Lung (tissue), 12 donors: ENCODE results near the gene SKIC3. TPM values are rescaled to one million over a fixed set of nuclear protein-coding genes. Genes with fewer than 3 reads are reported as not detected.

Source experiments
- ATAC-seq: fragments of 200-7000 bp; cut with Tn5 transposase; one replicate; pipeline ENCODE4 v1.9.1; 2020; ENCODE audit warnings: moderate number of reproducible peaks; ENCODE audit not compliant: insufficient read depth, low FRiP score
- DNase-seq, 3 donors: peaks; one replicate each; pipeline ENCODE4 v3.0.0-alpha.2; 2013 to 2017
- H3K27ac ChIP-seq, 2 donors: one replicate each; pipeline ENCODE4 v1.5.1; 2013; ENCODE audit warnings: mild to moderate bottlenecking in 2 of 2, moderate library complexity in 2 of 2, control low read depth in 1 of 2, inconsistent platforms in 1 of 2, low read depth in 1 of 2, low read length in 1 of 2
- H3K27me3 ChIP-seq, 3 donors: one replicate each; pipeline ENCODE4 v1.5.1; 2013; ENCODE audit warnings: low read length in 2 of 3; ENCODE audit not compliant: control insufficient read depth in 3 of 3, insufficient read depth in 3 of 3
- H3K36me3 ChIP-seq, 4 donors: one replicate each; pipeline ENCODE4 v1.5.1; 2013; ENCODE audit warnings: low read length in 4 of 4, mild to moderate bottlenecking in 1 of 4, moderate library complexity in 1 of 4; ENCODE audit not compliant: control insufficient read depth in 4 of 4, insufficient read depth in 4 of 4
- H3K4me1 ChIP-seq, 5 donors: one replicate each; pipeline ENCODE4 v1.5.1; 2013; ENCODE audit warnings: low read length in 5 of 5, mild to moderate bottlenecking in 2 of 5, moderate library complexity in 1 of 5; ENCODE audit not compliant: control insufficient read depth in 5 of 5, insufficient read depth in 5 of 5
- H3K4me3 ChIP-seq: one replicate; pipeline ENCODE4 v1.5.1; 2013; ENCODE audit warnings: mild to moderate bottlenecking, control low read depth, moderate library complexity
- H3K9ac ChIP-seq, 2 donors: one replicate each; pipeline ENCODE4 v1.5.1; 2013; ENCODE audit warnings: low read length in 2 of 2, control low read depth in 1 of 2; ENCODE audit not compliant: insufficient read depth in 1 of 2
- H3K9me3 ChIP-seq, 4 donors: one replicate each; pipeline ENCODE4 v1.5.1; 2013; ENCODE audit warnings: low read length in 3 of 4, mild to moderate bottlenecking in 1 of 4, moderate library complexity in 1 of 4; ENCODE audit not compliant: control insufficient read depth in 4 of 4, insufficient read depth in 3 of 4
- WGBS, 2 donors: extraction: QIAGEN DNeasy Blood & Tissue Kit; methylation state at CpG; one replicate each; pipeline ENCODE4 v1.1.7; 2013; 5-methylcytosine and 5-hydroxymethylcytosine counted together
- polyA plus RNA-seq, 2 donors: library from polyadenylated mRNA; stranded (reverse); fragments of 200-250 nt; gene quantifications; one replicate each; pipeline ENCODE4 v1.2.1, GENCODE V29; 2013
- total RNA-seq, 2 donors: library from RNA; depleted of rRNA in 1 of 2; stranded (reverse); fragments of >200 nt in 1 of 2; gene quantifications; one replicate each; pipeline ENCODE4 v1.2.1, GENCODE V29; 2014 to 2021
- TF ChIP-seq, protein P1 (sequence below): IDR thresholded peaks from 2 replicates; pipeline ENCODE4 v1.5.1; 2012; ENCODE audit warnings: mild to moderate bottlenecking; ENCODE audit errors: control extremely low read depth, extremely low read depth
- donor health status: control.
- donor health status: control.
- donor health status: Bipolar disorder and iron deficiency.
- donor health status: healthy.
- donor health status: DM: yes; HTN: yes; CAD: no.

SKIC3 gene
- total and polyA plus RNA-seq, 4 donors: 15.1 to 136 (median 40.7) TPM

DNA sequence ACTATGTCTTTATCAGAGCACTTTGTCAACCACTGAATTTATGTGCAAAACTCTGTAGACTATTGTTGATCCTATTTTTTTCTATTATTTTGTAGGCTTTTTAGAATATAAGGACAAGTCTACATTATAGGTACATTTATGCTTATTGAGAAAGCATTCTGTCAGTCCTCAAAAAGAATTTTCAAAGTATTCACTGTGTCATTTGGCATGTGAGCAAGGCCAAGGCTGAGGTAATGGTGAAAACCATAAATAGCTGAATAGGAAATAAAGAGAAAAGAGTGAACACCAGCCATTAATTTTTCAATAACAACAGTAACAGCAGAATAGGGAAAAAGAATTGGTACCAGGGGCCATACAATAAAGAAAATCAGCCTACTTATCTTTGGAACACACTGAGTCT is 21.0 kb downstream of the SKIC3 start:
- TF ChIP-seq, protein P1, sequence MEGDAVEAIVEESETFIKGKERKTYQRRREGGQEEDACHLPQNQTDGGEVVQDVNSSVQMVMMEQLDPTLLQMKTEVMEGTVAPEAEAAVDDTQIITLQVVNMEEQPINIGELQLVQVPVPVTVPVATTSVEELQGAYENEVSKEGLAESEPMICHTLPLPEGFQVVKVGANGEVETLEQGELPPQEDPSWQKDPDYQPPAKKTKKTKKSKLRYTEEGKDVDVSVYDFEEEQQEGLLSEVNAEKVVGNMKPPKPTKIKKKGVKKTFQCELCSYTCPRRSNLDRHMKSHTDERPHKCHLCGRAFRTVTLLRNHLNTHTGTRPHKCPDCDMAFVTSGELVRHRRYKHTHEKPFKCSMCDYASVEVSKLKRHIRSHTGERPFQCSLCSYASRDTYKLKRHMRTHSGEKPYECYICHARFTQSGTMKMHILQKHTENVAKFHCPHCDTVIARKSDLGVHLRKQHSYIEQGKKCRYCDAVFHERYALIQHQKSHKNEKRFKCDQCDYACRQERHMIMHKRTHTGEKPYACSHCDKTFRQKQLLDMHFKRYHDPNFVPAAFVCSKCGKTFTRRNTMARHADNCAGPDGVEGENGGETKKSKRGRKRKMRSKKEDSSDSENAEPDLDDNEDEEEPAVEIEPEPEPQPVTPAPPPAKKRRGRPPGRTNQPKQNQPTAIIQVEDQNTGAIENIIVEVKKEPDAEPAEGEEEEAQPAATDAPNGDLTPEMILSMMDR: no peak
- no peak overlapping the region for H3K27ac ChIP-seq
- no peaks in the 10 kb centered on the region for H3K9me3 ChIP-seq
- H3K9ac ChIP-seq: no peak overlapping the region
- H3K4me1 ChIP-seq: peaks cover 0 to 3% (median 0%) of the 10 kb centered on the region in 5 donors
- H3K27me3 ChIP-seq: no peaks in the 10 kb centered on the region
- DNase-seq (no peak), ATAC-seq (no peak)
- H3K4me3 ChIP-seq: no peak overlapping the region
- H3K36me3 ChIP-seq: peaks cover 8 to 40% (median 20%) of the 10 kb centered on the region in 4 donors

DNA sequence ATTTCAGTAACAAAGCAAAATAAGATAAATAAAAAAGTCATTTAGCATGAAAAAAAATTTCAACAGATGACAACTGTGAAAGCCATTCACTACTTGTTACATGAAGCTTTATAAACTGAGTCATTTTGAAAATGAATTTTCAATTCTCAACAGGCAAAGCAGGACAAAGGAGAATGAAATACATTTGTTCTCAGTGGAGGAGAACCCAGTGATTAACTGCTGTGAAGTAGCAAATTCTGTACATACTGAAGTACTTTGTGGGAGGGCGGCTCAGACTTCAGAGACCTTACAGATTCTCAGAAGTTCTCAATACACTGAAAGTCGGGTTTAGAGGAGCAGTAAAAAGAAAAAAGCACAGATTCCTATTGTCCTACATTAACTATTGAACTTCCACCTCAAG is 21.7 kb downstream of the SKIC3 start:
- ATAC-seq (no peak), DNase-seq (peak in 2 of 3 donors; percentile 12 to 24)
- Histone ChIP-seq H3K27me3 (no peaks in the 10 kb centered on the region), H3K9ac (no peak overlapping the region), H3K36me3 (peaks cover 8 to 46% (median 21%) of the 10 kb centered on the region in 4 donors), H3K9me3 (no peaks in the 10 kb centered on the region), H3K4me1 (peaks cover 0 to 3% (median 0%) of the 10 kb centered on the region in 5 donors), H3K4me3 (no peak overlapping the region), H3K27ac (no peak overlapping the region)
- TF ChIP-seq, protein P1: no peak
- 70 to 83% methylated on average over 2 of the region's 2 CpGs for WGBS, 2 donors

DNA sequence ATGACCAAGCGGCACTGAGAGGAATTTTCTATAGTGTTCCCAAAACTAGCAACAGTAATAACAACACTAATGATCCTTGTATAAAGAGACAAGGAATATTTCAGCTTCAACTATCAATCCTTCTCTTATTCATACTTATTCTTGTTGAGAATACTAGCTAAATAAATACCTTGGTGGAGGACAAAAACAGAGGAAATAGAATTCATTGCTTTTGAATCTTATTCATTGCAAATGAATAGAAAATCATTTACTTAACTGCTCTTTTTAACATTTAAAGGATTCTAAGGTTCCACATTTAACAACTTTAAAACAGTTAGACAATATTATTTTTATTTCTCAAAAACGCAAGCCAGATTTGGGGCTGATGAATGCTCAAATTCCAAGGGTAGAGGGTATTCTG is 22.4 kb downstream of the SKIC3 start:
- no peaks in the 10 kb centered on the region for H3K9me3 ChIP-seq
- H3K27ac ChIP-seq: no peak overlapping the region
- DNase-seq (no peak), ATAC-seq (no peak)
- H3K36me3 ChIP-seq: peaks cover 6 to 51% (median 24%) of the 10 kb centered on the region in 4 donors
- 96 to 98% methylated on average over 2 of the region's 2 CpGs for WGBS, 2 donors
- no peak overlapping the region for H3K9ac ChIP-seq
- H3K27me3 ChIP-seq: no peaks in the 10 kb centered on the region
- H3K4me3 ChIP-seq: no peak overlapping the region
- TF ChIP-seq, protein P1: no peak
- peaks cover 0 to 3% (median 0%) of the 10 kb centered on the region in 5 donors for H3K4me1 ChIP-seq

DNA sequence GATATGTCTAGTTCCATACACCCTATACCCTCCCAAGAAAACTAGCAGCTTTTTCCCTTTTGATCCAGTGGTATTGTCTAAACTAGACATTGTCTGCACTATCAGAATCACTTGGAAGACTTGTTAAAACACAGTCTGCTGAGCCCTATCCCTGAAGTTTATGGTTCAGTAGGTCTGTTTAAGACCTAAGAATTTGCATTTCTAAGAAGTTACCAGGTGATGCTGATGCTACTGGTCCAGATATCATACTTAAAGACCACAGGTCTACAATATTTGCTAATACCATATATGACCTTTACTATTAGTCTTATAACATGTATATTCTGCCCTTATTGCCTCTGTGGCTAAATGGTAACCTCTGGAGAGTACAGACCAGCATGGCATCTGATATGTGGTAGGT is 23.3 kb downstream of the SKIC3 start:
- ATAC-seq: no peak
- Histone ChIP-seq H3K4me1 (peaks cover 0 to 3% (median 0%) of the 10 kb centered on the region in 5 donors), H3K4me3 (no peak overlapping the region), H3K27me3 (no peaks in the 10 kb centered on the region), H3K9ac (no peak overlapping the region), H3K27ac (no peak overlapping the region), H3K9me3 (no peaks in the 10 kb centered on the region), H3K36me3 (peaks cover 6 to 52% (median 28%) of the 10 kb centered on the region in 4 donors)
- no peak for DNase-seq
- TF ChIP-seq, protein P1: no peak
